Right lobe of liver (tissue), 6 donors: Measurements from ENCODE around the gene TERT. TPM values are rescaled to one million over a fixed set of nuclear protein-coding genes. Genes with fewer than 3 reads are reported as not detected.

Experiments
- ATAC-seq, 4 donors: fragments of 200-7000 bp; cut with Tn5 transposase; one replicate each; pipeline ENCODE4 v1.9.1; 2020; ENCODE audit warnings: mild to moderate bottlenecking in 4 of 4, moderate library complexity in 4 of 4
- DNase-seq, 3 donors: peaks; one replicate each; pipeline ENCODE4 v3.0.0-alpha.2; 2020
- H3K27ac ChIP-seq, 3 donors: fragments of 200-600 bp; one replicate each; pipeline ENCODE4 v1.8.0; 2022
- H3K27me3 ChIP-seq, 2 donors: fragments of 200-600 bp; one replicate each; pipeline ENCODE4 v1.8.0; 2022
- H3K36me3 ChIP-seq, 4 donors: fragments of 200-600 bp; sonication (generic) in 1 of 4; one replicate each; pipeline versions ENCODE4 v1.5.1 to v1.8.0; 2017 to 2022; ENCODE audit warnings: control low read depth in 1 of 4
- H3K4me1 ChIP-seq, 4 donors: fragments of 200-600 bp; sonication (generic) in 1 of 4; one replicate each; pipeline versions ENCODE4 v1.5.1 to v1.8.0; 2017 to 2022; ENCODE audit warnings: control low read depth in 1 of 4
- H3K4me3 ChIP-seq, 3 donors: fragments of 200-600 bp; one replicate each; pipeline ENCODE4 v1.8.0; 2022
- H3K9me3 ChIP-seq, 4 donors: fragments of 200-600 bp; sonication (generic) in 1 of 4; one replicate each; pipeline versions ENCODE4 v1.5.1 to v1.8.0; 2017 to 2022; ENCODE audit warnings: control low read depth in 1 of 4
- POLR2A ChIP-seq: fragments of 450-650 bp; IDR thresholded peaks from one replicate; pipeline ENCODE4 v1.6.1; 2017; ENCODE audit warnings: antibody characterized with exemption, mild to moderate bottlenecking
- WGBS: methylation state at CpG from one replicate; pipeline ENCODE4 v1.1.6; 2018; ENCODE audit warnings: low coverage, low lambda C conversion rate; ENCODE audit not compliant: insufficient coverage; ENCODE audit errors: missing lambda C conversion rate; 5-methylcytosine and 5-hydroxymethylcytosine counted together
- intact Hi-C, 2 donors: fragments of 100-400 bp; cut with DNase I; formaldehyde crosslinking; loops; one replicate each; pipeline versions ENCODE4 v1.11.2 to v1.14.1; 2022
- total RNA-seq, 6 experiments: library from RNA; depleted of rRNA in 2 of 6; stranded (reverse); fragments of >200 nt in 2 of 6; fragmentation: NEBNext Ultra II Directional in 3 of 6; extraction: Animal tissue kit (Norgen Biotek cat#: 25700) in 3 of 6; gene quantifications; one replicate each; pipeline versions ENCODE4 v1.1.0 to v1.2.4, GENCODE V29; 2016 to 2023
- TF ChIP-seq, protein P1 (sequence below), 4 donors: fragments of 200-600 bp in 3 of 4; fragments of 450-650 bp in 1 of 4; IDR thresholded peaks; one replicate each; pipeline versions ENCODE4 v1.5.1 to v1.8.0; 2016 to 2022; ENCODE audit warnings: antibody characterized with exemption in 4 of 4, mild to moderate bottlenecking in 2 of 4
- donor health status: DM: no; HTN: yes; CAD: no.
- donor health status: DM: no; HTN: no; CAD: no.
- donor health status: DM: no; HTN: no; CAD: no.
- donor health status: DM: no; HTN: yes; CAD: no.
- donor health status: DM: no; HTN: yes; CAD: no.

TERT gene
- total RNA-seq, 6 experiments from 2014 or later, result not detected

- no peaks in the 10 kb centered on the region for H3K36me3 ChIP-seq
- no peak overlapping the region for H3K4me3 ChIP-seq
- H3K4me1 ChIP-seq, result no peaks in the 10 kb centered on the region
- WGBS, result no CpG with 5 or more reads among the region's 14 CpGs
- intact Hi-C loops, result no loop called here
- H3K9me3 ChIP-seq, result no peaks in the 10 kb centered on the region
- TF ChIP-seq POLR2A, result no peak
- TF ChIP-seq, protein P1, sequence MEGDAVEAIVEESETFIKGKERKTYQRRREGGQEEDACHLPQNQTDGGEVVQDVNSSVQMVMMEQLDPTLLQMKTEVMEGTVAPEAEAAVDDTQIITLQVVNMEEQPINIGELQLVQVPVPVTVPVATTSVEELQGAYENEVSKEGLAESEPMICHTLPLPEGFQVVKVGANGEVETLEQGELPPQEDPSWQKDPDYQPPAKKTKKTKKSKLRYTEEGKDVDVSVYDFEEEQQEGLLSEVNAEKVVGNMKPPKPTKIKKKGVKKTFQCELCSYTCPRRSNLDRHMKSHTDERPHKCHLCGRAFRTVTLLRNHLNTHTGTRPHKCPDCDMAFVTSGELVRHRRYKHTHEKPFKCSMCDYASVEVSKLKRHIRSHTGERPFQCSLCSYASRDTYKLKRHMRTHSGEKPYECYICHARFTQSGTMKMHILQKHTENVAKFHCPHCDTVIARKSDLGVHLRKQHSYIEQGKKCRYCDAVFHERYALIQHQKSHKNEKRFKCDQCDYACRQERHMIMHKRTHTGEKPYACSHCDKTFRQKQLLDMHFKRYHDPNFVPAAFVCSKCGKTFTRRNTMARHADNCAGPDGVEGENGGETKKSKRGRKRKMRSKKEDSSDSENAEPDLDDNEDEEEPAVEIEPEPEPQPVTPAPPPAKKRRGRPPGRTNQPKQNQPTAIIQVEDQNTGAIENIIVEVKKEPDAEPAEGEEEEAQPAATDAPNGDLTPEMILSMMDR (IDR thresholded peaks at IDR 0.05), result no peak
- no peak overlapping the region for H3K27ac ChIP-seq
- ATAC-seq (no peak), DNase-seq (no peak)
- no peaks in the 10 kb centered on the region for H3K27me3 ChIP-seq
Measured at GRCh38 chr5:1242733-1243486, 52.0 kb downstream of the TERT start.

- intact Hi-C loops, result no loop called here
Measured at GRCh38 chr5:1241509-1242080, 53.3 kb downstream of the TERT start.

GRCh38 chr5:1240496-1241260 is 54.2 kb downstream of the TERT start:
- WGBS, result 75% methylated on average over 11 of the region's 29 CpGs
- no peaks in the 10 kb centered on the region for H3K4me1 ChIP-seq
- DNase-seq, result no peak
- H3K27me3 ChIP-seq, result no peaks in the 10 kb centered on the region
- H3K4me3 ChIP-seq, result no peak overlapping the region
- ATAC-seq, result no peak
- H3K9me3 ChIP-seq, result no peaks in the 10 kb centered on the region
- no peak overlapping the region for H3K27ac ChIP-seq
- intact Hi-C loops, result no loop called here
- no peaks in the 10 kb centered on the region for H3K36me3 ChIP-seq
- TF ChIP-seq POLR2A, result no peak
- TF ChIP-seq, protein P1 (IDR thresholded peaks at IDR 0.05), result no peak

More at GRCh38 chr5:1241509-1242080, 53.3 kb downstream of the TERT start:
- no peak for TF ChIP-seq POLR2A
- TF ChIP-seq, protein P1 (IDR thresholded peaks at IDR 0.05), result no peak
- DNase-seq (no peak), ATAC-seq (no peak)
- H3K4me1 ChIP-seq, result no peaks in the 10 kb centered on the region
- H3K9me3 ChIP-seq, result no peaks in the 10 kb centered on the region
- H3K27ac ChIP-seq, result no peak overlapping the region
- H3K36me3 ChIP-seq, result no peaks in the 10 kb centered on the region
- H3K27me3 ChIP-seq, result no peaks in the 10 kb centered on the region
- no peak overlapping the region for H3K4me3 ChIP-seq
- 78% methylated on average over 9 of the region's 22 CpGs for WGBS

GRCh38 chr5:1239505-1240251 is 55.2 kb downstream of the TERT start:
- ATAC-seq, result no peak
- intact Hi-C loops, result no loop called here
- TF ChIP-seq POLR2A, result no peak
- TF ChIP-seq, protein P1 (IDR thresholded peaks at IDR 0.05), result no peak

More at GRCh38 chr5:1239505-1240251, 55.2 kb downstream of the TERT start:
- no peaks in the 10 kb centered on the region for H3K9me3 ChIP-seq
- H3K36me3 ChIP-seq, result no peaks in the 10 kb centered on the region
- no peak overlapping the region for H3K4me3 ChIP-seq
- no peak overlapping the region for H3K27ac ChIP-seq
- 53% methylated on average over 4 of the region's 22 CpGs for WGBS
- H3K27me3 ChIP-seq, result no peaks in the 10 kb centered on the region
- no peaks in the 10 kb centered on the region for H3K4me1 ChIP-seq
- no peak for DNase-seq
